Stimulated activated CD8-positive, alpha-beta memory T cell treated with anti-CD3 and anti-CD28 coated beads, Interleukin-4, amount 100 ng/mL, for 4 hours (primary cell): Measurements from ENCODE around the gene MCCC2.
"Not testable (repeated sequence)": the region's sequence is repeated elsewhere in the genome, so short reads cannot be mapped to it uniquely, and the experiment has no call there.

Experiments used
- DNase-seq, 2 donors: peaks; one replicate each; pipeline ENCODE4 v3.0.0-alpha.2; 2020; ENCODE audit warnings: low read depth in 2 of 2, low spot score in 1 of 2

Gene MCCC2

GRCh38 chr5:71586941-71587765 is at the start of gene MCCC2:
MCCC2 (plus strand) TSS chr5:71587340; CDS start chr5:71587426, 86 bp downstream.
- DNase-seq = peak; percentile 92

- no peak for DNase-seq
Observed at GRCh38 chr5:71537687-71538086, 49.5 kb upstream of the MCCC2 start.

GRCh38 chr5:71550885-71551284 is 36.3 kb upstream of the MCCC2 start:
- DNase-seq = not testable (repeated sequence)

- DNase-seq = not testable (repeated sequence)
Observed at GRCh38 chr5:71551582-71551981, 35.6 kb upstream of the MCCC2 start.

GRCh38 chr5:71552026-71552749 is 35.0 kb upstream of the MCCC2 start:
- DNase-seq = not testable (repeated sequence)

- DNase-seq = no peak
Observed at GRCh38 chr5:71563161-71563560, 24.0 kb upstream of the MCCC2 start.

- DNase-seq = no peak
Observed at GRCh38 chr5:71564895-71565294, 22.2 kb upstream of the MCCC2 start.

- no peak for DNase-seq
Observed at GRCh38 chr5:71569748-71570509, 17.2 kb upstream of the MCCC2 start.

- not testable (repeated sequence) for DNase-seq
Observed at GRCh38 chr5:71571811-71572210, 15.3 kb upstream of the MCCC2 start.

- DNase-seq = no peak
Observed at GRCh38 chr5:71573591-71573990, 13.5 kb upstream of the MCCC2 start.

- not testable (repeated sequence) for DNase-seq
Observed at GRCh38 chr5:71575588-71575987, 11.6 kb upstream of the MCCC2 start.

GRCh38 chr5:71576241-71576640 is 10.9 kb upstream of the MCCC2 start:
- no peak for DNase-seq

- not testable (repeated sequence) for DNase-seq
Observed at GRCh38 chr5:71577839-71578238, 9.3 kb upstream of the MCCC2 start.

- no peak for DNase-seq
Observed at GRCh38 chr5:71582945-71583584, 4.1 kb upstream of the MCCC2 start.

- no peak for DNase-seq
Observed at GRCh38 chr5:71586052-71586940, 844 bp upstream of the MCCC2 start.

- no peak for DNase-seq
Observed at GRCh38 chr5:71587766-71588532, 809 bp downstream of the MCCC2 start.

- DNase-seq = no peak
Observed at GRCh38 chr5:71588533-71588885, 1.4 kb downstream of the MCCC2 start.

GRCh38 chr5:71589903-71590302 is 2.8 kb downstream of the MCCC2 start:
- DNase-seq = no peak

GRCh38 chr5:71591100-71591499 is 4.0 kb downstream of the MCCC2 start:
- no peak for DNase-seq
